Measurements from ENCODE around the gene VWA3B. TPM values are rescaled to one million over a fixed set of nuclear protein-coding genes. Genes with fewer than 3 reads are reported as not detected.

VWA3B gene
- total RNA-seq, 1 experiment from 2014 or later = not detected

GRCh38 chr2:98281607-98282006 lies 194.6 kb downstream of the VWA3B start:
- Mint-ChIP-seq H3K9me3 (peaks cover 3 to 6% of the 10 kb centered on the region in 2 experiments; a peak in 4 of 5 replicates), H3K4me1 (peaks cover 16 to 18% of the 10 kb centered on the region in 2 experiments), H3K36me3 (ENCODE audit: insufficient read depth in 1 of 3, low read depth in 3 of 3) (0 out of 7 replicates have a peak, but pooled peaks cover 0 to 4% (median 0%) of the 10 kb centered on the region in 3 experiments), H3K4me3 (no peak overlapping the region), H3K27me3 (ENCODE audit: low read depth) (peaks cover 7% of the 10 kb centered on the region; the same call in 1 of the 2 replicates), H3K27ac (no peak overlapping the region)
- Histone ChIP-seq H3K9ac (ENCODE audit: extremely low read depth, insufficient read length, low read length) (no peak overlapping the region), H3K9me3 (ENCODE audit: control insufficient read depth, low read depth, low read length) (no peaks in the 10 kb centered on the region), H4K8ac (replicated peaks; ENCODE audit: insufficient read length, low read depth, low read length) (no peak overlapping the region), H2BK120ac (ENCODE audit: low read depth, low read length, poor library complexity, severe bottlenecking) (no peak overlapping the region), H2BK20ac (ENCODE audit: low read depth, low read length, poor library complexity, severe bottlenecking) (no peak overlapping the region), H3K18ac (ENCODE audit: insufficient read length, low read depth, low read length) (no peak overlapping the region), H3K79me2 (ENCODE audit: insufficient read depth, low read length) (no peaks in the 10 kb centered on the region), H3K27me3 (ENCODE audit: insufficient read depth, low read length) (no peaks in the 10 kb centered on the region), H3K4me2 (ENCODE audit: insufficient read depth, insufficient read length, low read length) (no peak overlapping the region), H4K20me1 (ENCODE audit: control insufficient read depth, insufficient read depth, insufficient read length) (no peaks in the 10 kb centered on the region), H4K5ac (ENCODE audit: insufficient read length, low read depth, low read length) (no peak overlapping the region), H2BK5ac (ENCODE audit: insufficient read length, low read length) (no peak overlapping the region), H3K56ac (ENCODE audit: insufficient read length, low read depth, low read length) (no peak overlapping the region), H2BK12ac (ENCODE audit: insufficient read length, low read depth, low read length) (no peak overlapping the region), H3K27ac (ENCODE audit: insufficient read length, low read depth, low read length) (no peak overlapping the region), H3T11ph (ENCODE audit: low read length) (no peak overlapping the region), H4K91ac (ENCODE audit: insufficient read length, low read depth, low read length) (no peak overlapping the region), H3K4me1 (ENCODE audit: insufficient read depth, low read length) (no peaks in the 10 kb centered on the region), H3K14ac (ENCODE audit: insufficient read depth, low read length) (no peak overlapping the region), H3K4ac (ENCODE audit: low read depth, low read length) (no peak overlapping the region), H3K79me1 (ENCODE audit: insufficient read depth, low read depth, low read length, poor library complexity, severe bottlenecking) (no peaks in the 10 kb centered on the region), H2AFZ (ENCODE audit: low read length) (no peak overlapping the region), H2AK5ac (ENCODE audit: insufficient read length, low read length) (no peak overlapping the region), H2BK15ac (ENCODE audit: low read depth, low read length) (no peak overlapping the region), H3K23ac (ENCODE audit: insufficient read length, low read depth, low read length) (no peak overlapping the region), H3K23me2 (ENCODE audit: insufficient read length, low read depth, low read length, poor library complexity, severe bottlenecking) (no peaks in the 10 kb centered on the region)
- DNase-seq = no peak
- WGBS (ENCODE audit: extremely low coverage, insufficient read length, low lambda C conversion rate) = no CpG with 5 or more reads among the region's 6 CpGs
- TF ChIP-seq CTCF (conservative IDR thresholded peaks at IDR 0.05) = no peak
